ENCODE data around the gene PARD6B. TPM values are rescaled to one million over a fixed set of nuclear protein-coding genes. Genes with fewer than 3 reads are reported as not detected.

Gene PARD6B
- total RNA-seq, 1 experiment from 2014 or later, result 2.4 TPM

GRCh38 chr20:50729901-50730764 lies 1.2 kb upstream of the PARD6B start:
- no peak for DNase-seq
- peak overlapping the region; percentile 73 for H3K4me3 ChIP-seq
- no peaks in the 10 kb centered on the region for H3K9me3 ChIP-seq
- no peaks in the 10 kb centered on the region for H3K36me3 ChIP-seq
- H3K27me3 ChIP-seq, result no peaks in the 10 kb centered on the region

DNA sequence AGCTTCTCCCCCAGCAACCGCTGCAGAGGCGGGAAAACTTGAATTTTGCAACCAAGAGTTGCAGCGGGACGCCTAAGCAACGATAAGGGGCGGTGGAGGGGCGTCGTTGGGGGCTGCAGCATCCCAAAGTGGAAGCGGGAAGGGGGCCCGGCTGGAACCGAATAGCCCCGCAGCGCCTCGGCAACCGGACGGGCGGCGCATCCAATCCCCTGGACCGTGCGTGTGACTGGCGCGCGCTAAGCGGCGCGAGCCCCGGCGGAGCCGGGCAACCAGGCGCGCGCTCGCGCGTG lies 670 bp upstream of the PARD6B start:
- Histone ChIP-seq H3K4me3 (peak overlapping the region; percentile 73), H3K36me3 (no peaks in the 10 kb centered on the region), H3K27me3 (no peaks in the 10 kb centered on the region), H3K9me3 (no peaks in the 10 kb centered on the region)
- DNase-seq, result no peak

DNA sequence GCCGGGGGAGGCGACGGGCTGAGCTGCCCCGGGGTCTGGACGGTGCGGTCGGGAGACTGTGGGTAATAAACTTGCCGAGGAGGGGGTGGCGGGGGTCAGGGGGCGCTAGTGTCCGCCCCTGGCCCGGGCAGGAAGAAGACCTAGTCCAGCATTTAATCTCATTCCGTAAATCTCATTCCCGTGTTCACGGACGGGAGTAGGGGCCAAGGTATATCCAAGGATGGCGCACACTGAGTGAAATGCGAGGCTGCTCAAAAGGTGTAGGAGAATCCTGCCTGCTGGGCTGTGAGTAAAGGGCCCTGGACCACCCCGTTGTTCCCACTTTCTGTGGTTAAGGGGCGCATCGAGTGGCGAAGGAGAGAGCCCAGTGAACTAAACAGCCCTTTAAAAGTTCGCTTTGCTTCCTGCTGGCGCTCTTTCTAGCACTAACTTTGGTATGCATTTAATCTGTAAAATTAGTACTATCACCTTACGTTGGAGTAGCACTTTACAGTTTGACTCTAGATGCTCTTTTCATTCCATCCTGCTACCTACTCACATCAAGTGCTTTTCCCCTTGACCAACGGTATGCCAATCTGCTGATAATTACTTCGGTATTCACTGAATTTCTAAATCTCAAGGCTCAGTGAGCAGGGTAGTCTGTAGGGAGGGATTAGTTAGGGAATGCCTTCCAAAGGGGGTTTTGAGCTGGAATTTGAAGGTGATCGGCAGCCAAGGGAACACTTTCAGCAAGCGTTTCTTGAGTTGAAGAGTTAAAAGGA lies 730 bp downstream of the PARD6B start:
- DNase-seq, result no peak
- Histone ChIP-seq H3K36me3 (no peaks in the 10 kb centered on the region), H3K9me3 (no peaks in the 10 kb centered on the region), H3K27me3 (no peaks in the 10 kb centered on the region), H3K4me3 (peak overlapping the region; percentile 73)

DNA sequence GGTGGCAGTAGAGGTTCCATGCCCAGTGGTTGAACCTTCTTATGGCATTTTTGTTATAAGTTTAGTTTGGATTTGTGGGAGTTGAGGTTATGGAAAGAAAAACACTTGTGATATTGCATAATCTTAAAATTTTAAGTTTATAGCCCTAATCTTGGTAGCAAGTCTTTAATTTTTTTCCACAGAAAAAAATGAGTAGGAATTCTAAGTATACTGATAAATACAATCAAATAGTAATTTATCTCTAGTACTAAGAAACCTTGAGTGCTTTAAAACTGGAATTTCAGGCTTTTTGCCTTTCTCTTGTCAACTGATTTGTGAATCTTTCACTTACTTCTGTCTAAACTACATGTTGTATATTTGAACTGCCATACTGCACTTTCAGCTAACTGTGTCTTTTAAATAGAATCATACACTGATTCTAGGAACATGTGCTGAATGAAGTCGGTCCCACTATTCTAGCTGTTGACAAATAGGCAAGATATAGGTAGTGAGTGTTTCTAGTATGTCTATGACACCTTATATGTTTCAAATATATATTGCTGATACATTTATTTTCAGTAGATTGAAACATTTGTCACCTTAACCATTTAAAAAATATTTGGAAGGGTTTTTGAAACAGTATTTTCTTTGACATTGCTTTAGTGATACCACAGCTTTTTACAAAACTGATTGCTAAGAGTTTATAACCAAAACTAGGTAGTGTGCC lies 2.4 kb downstream of the PARD6B start:
- Histone ChIP-seq H3K27me3 (no peaks in the 10 kb centered on the region), H3K36me3 (no peaks in the 10 kb centered on the region), H3K9me3 (no peaks in the 10 kb centered on the region), H3K4me3 (peak overlapping the region; percentile 73; the same call in 1 of the 2 replicates)
- no peak for DNase-seq

GRCh38 chr20:50734730-50735679 lies 3.6 kb downstream of the PARD6B start:
- Histone ChIP-seq H3K4me3 (no peak overlapping the region), H3K36me3 (no peaks in the 10 kb centered on the region), H3K27me3 (no peaks in the 10 kb centered on the region), H3K9me3 (no peaks in the 10 kb centered on the region)
- DNase-seq, result no peak

DNA sequence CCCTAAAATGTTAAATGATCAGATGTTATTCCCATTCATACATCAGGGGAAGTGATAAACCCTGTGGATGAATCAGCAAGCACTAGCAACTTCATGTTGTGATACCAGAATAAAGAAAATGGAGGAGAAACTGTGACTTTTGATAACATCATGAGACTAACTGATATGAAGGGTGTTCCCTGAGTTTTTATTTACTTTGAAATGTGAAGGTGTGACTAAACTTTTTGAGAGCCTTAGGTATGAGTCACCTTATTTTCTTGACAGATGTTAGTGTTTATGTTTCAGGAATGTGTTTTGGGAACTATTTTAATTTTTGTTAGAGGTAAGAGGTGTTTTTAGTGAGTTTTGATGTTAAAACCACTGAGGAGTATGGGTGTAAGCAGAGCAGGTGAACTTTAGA lies 4.4 kb downstream of the PARD6B start:
- no peak for DNase-seq
- Histone ChIP-seq H3K9me3 (no peaks in the 10 kb centered on the region), H3K27me3 (no peaks in the 10 kb centered on the region)

DNA sequence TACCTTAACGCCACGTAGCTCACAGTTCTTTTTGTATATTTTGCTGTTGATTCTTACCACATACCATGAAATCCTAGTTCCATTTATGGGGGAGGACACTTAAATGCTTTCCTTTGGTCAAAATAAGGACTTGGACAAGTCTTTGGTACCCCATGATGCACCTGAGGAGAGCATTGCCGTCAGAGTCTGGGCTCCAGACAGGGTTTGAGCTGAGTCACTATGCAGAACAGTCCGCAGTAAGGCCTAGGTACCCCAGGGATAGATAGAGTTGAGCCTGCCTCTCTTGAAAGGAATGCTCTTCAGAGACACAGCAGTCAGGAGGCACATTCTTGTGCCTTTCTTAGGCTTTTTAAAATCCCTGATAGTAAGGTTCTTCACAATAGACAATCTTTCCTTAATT lies 6.0 kb downstream of the PARD6B start:
- no peaks in the 10 kb centered on the region for H3K36me3 ChIP-seq
- no peak for DNase-seq
- no peak overlapping the region for H3K4me3 ChIP-seq

More for the DNA sequence above, 4.4 kb downstream of the PARD6B start:
- Histone ChIP-seq H3K36me3 (no peaks in the 10 kb centered on the region), H3K4me3 (no peak overlapping the region)

GRCh38 chr20:50743087-50743486 lies 11.7 kb downstream of the PARD6B start:
- H3K4me3 ChIP-seq, result no peak overlapping the region
- H3K9me3 ChIP-seq, result no peaks in the 10 kb centered on the region
- H3K36me3 ChIP-seq, result no peaks in the 10 kb centered on the region
- no peaks in the 10 kb centered on the region for H3K27me3 ChIP-seq
- DNase-seq, result no peak

More for the DNA sequence above, 6.0 kb downstream of the PARD6B start:
- H3K27me3 ChIP-seq, result no peaks in the 10 kb centered on the region
- no peaks in the 10 kb centered on the region for H3K9me3 ChIP-seq

DNA sequence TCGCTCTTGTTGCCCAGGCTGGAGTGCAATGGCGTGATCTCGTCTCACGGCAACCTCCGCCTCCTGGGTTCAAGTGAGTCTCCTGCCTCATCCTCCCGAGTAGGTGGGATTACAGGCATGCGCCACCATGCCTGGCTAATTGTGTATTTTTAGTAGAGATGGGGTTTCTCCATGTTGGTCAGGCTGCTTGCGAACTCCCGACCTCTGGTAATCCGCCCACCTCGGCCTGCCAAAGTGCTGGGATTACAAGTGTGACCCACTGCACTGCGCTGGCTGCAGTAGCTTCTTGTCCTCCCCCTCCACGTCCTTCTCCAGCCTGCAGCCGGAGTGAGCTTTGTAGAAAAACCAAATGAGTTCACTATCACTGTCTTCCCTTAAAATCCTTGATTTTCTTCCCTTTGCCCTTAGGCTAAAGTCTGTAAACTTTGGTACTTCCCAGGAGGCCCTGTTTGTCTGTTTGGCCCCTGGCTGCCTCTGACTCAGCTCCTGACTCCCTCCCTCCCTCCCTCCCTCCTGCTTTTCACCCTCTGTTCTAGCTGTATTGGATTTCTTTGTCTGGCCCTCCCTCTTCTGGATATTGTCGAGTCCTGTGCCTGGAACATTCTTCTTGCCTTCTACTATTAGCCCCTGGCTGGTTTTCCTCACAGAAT lies 12.9 kb downstream of the PARD6B start:
- no peaks in the 10 kb centered on the region for H3K9me3 ChIP-seq
- H3K4me3 ChIP-seq, result no peak overlapping the region
- H3K27me3 ChIP-seq, result no peaks in the 10 kb centered on the region
- peak; percentile 92 for DNase-seq
- no peaks in the 10 kb centered on the region for H3K36me3 ChIP-seq

DNA sequence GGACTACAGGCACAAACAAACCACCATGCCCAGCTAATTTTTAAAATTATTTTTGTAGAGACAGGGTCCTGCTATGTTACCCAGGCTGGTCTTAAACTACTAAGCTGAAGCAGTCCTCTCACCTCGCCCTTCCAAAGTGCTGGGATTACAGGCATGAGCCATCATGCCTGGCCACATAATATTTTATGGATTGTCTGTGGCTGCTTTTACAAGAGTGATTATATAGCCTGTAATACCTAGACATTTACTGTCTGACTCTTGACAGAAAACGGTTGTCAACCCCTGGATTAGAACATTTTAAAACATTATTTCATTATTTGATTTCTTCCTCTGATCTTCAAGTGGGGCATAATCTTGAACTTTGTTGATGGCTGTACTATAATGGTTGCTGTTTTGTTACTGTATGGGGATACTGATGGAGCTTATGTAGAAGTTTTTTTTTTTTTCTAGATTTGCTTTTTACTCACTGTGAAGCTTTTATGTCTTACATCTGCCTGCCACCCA lies 14.3 kb downstream of the PARD6B start:
- Histone ChIP-seq H3K9me3 (no peaks in the 10 kb centered on the region), H3K4me3 (no peak overlapping the region), H3K36me3 (no peaks in the 10 kb centered on the region), H3K27me3 (no peaks in the 10 kb centered on the region)
- no peak for DNase-seq

- Histone ChIP-seq H3K9me3 (no peaks in the 10 kb centered on the region), H3K27me3 (no peaks in the 10 kb centered on the region), H3K36me3 (no peaks in the 10 kb centered on the region), H3K4me3 (no peak overlapping the region)
- no peak for DNase-seq
Observed at GRCh38 chr20:50746138-50746940, 15.0 kb downstream of the PARD6B start.

- Histone ChIP-seq H3K27me3 (no peaks in the 10 kb centered on the region), H3K9me3 (no peaks in the 10 kb centered on the region), H3K4me3 (no peak overlapping the region), H3K36me3 (no peaks in the 10 kb centered on the region)
- DNase-seq, result no peak
Observed at GRCh38 chr20:50747275-50747674, 15.9 kb downstream of the PARD6B start.

DNA sequence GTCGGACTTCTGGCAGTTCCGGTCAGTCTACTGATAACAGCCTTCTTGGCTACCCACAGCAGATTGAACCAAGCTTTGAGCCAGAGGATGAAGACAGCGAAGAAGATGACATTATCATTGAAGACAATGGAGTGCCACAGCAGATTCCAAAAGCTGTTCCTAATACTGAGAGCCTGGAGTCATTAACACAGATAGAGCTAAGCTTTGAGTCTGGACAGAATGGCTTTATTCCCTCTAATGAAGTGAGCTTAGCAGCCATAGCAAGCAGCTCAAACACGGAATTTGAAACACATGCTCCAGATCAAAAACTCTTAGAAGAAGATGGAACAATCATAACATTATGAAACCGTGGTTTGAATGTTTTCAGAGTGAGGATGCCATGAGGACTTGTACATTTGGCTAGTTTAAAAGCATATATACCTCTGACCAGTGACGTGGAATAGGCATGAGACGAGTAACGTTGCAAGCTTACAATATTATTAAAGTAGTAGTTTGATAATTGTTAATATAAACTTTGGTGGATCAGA lies 18.8 kb downstream of the PARD6B start:
- no peaks in the 10 kb centered on the region for H3K9me3 ChIP-seq
- H3K4me3 ChIP-seq, result no peak overlapping the region
- H3K27me3 ChIP-seq, result no peaks in the 10 kb centered on the region
- H3K36me3 ChIP-seq, result no peaks in the 10 kb centered on the region
- DNase-seq, result no peak

DNA sequence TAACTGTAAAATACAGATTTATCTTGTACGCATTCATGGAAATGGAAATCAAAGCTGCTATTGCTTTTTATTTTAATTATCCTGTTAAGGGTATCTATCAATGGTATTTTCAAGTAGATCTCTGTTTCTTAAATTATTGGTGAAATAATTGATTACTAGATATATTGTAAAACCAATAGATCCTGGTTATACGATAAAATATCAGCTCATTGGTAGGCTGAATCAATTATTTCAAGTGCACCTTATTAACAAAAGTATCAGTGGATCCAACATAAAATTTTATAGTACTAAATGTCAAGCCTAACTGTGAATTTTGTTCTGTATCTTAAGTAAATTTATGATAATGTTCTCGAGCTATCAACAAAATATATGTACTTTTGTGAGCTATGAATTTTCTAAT lies 21.8 kb downstream of the PARD6B start:
- Histone ChIP-seq H3K9me3 (no peaks in the 10 kb centered on the region), H3K27me3 (no peaks in the 10 kb centered on the region), H3K36me3 (no peaks in the 10 kb centered on the region), H3K4me3 (no peak overlapping the region)
- DNase-seq, result no peak

DNA sequence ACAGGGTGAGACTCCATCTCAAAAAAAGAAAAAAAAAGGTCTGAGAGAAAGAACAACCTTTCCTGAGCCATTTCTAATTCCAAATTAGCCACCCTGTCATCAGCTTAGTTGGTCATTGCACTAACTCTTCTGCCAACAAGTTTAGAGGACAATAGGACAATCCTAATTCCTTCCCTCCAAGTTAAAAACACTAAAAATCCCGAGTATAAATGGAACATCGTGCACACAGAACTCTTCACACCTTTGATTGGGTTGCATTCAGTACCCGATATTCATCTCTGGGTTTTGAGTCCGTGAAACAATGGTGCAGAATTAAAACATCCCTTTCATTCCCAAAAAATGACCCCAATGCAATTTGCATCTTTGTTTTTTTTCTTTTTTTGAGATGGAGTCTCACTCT lies 23.0 kb downstream of the PARD6B start:
- Histone ChIP-seq H3K4me3 (no peak overlapping the region), H3K9me3 (no peaks in the 10 kb centered on the region), H3K27me3 (no peaks in the 10 kb centered on the region), H3K36me3 (no peaks in the 10 kb centered on the region)
- no peak for DNase-seq
